Activated CD4-positive, CD25-positive, alpha-beta regulatory T cell (primary cell): ENCODE measurements around the gene CREBBP.

Experiments used
- DNase-seq, 4 experiments: peaks; one replicate each; lab custom pipeline; 2025; lab: John Stamatoyannopoulos, UW

Gene CREBBP

DNA sequence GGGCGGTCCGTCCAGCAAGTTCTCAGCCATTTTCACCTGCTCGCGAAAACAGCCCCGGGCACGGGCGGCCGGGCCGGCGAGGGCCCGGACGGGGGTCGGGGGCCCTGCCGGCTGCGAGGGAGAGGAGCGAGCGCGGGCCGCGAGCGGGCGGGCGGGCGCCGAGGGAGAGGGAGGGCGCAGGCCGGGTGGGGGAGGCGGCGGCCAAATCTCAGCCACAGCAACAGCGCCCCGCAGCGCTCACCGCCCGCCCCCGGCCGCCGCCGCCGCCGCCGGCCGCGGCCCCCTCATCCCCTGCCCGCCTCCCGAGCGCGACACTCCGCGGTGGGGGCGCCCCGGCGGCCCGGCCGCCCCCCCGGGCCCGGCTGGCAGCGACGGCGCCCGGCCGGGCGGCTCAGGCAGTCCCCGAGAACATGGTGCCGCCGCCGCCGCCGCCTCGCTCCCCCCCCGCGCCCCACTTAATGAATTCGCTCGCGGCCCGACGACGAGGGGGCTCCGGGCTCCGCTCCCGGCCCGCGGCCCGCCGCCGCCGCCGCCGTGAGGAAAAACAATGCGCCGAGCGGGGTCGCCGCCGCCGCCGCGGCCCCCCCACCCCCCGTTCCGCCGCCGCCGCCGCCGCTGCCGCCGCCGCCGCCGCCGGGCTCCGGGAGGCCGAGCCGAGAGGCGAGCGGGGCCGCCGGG, 487 bp downstream of the CREBBP start:
- peak; percentile 20 to 74 (median 58) for DNase-seq

DNA sequence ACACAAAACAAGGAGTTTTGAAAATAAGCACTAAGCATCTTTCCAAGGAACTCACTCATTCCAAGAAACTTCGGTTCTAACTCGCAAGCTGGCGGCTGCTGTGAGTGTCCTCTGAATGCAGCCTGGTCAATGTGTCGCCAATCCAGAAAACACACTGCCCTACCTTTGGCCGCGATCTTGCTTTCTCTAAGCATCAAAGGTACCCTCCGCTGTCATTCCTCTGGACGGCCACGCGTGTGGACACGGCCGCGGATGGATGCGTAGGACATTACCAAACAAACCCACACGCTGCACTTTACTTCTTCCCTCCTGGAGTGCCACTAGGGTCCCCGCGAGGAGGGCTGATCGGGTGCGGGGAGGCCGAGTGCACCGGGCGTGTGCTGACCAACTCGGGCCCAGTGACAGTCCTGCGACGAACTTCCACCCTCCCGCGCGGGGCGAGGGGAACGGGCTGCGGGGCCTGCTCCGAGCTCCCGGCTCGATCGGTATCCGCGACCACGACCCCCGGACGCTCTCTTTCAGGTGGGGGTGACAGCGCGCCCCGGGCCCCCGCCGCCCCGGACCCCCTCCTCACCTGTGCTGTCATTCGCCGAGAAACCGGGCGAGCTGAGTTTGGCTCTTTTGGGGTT, 1.1 kb downstream of the CREBBP start:
- no peak for DNase-seq

DNA sequence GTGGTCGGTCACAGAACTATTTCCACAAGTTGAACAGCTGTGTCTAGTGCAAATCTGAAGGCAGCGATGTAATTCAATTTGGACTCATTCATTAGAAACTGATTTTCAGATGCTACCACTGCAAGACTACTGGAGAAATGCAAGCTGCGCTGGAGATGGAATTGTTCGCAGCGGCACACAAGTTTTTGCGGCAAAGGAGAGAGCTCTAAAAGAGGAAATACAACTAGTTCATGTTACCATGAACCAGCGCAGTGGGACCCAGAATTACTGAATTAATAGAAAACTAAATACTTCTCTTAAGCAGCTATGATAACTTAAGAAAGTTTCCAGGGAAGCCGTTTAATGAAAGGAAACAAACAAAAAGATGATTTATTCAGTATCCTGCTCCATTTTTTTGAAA, 1.9 kb downstream of the CREBBP start:
- no peak for DNase-seq

DNA sequence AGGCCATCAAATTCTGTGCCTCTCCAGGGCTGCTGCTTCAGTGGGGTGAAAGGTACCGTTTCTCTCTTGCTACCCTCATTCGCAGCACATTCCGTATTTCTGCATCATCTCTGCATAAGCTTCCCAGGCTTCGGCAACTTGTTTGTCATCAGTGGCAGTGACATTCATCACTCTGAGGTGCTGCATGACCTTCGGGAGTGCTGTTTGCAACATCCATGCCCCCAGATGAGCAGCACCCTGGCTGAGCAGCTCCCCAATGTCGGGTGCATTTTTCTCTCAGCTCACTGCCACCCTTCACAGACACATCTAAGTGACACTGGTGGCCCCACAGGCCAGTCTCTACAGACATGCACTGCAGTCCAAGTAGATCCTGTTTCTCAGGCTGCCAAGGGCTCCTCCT, 3.8 kb downstream of the CREBBP start:
- no peak for DNase-seq

DNA sequence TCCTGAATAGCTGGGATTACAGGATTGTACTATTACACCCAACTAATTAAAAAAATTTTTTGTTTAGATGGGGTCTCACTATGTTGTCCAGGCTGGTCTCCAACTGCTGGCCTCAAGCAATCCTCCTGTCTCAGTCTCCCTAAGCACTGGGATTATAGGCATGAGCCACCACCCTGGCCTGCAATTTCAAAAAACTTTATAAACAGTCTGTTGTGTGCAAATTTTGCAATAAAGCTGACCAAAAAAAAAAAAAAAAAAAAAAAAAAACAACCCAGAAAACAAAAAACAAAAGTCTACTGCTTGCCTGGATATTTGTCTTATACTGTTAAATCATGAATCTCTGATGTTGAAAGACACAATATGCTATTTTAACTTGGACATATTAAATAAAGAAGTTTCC, 4.4 kb downstream of the CREBBP start:
- no peak for DNase-seq

DNA sequence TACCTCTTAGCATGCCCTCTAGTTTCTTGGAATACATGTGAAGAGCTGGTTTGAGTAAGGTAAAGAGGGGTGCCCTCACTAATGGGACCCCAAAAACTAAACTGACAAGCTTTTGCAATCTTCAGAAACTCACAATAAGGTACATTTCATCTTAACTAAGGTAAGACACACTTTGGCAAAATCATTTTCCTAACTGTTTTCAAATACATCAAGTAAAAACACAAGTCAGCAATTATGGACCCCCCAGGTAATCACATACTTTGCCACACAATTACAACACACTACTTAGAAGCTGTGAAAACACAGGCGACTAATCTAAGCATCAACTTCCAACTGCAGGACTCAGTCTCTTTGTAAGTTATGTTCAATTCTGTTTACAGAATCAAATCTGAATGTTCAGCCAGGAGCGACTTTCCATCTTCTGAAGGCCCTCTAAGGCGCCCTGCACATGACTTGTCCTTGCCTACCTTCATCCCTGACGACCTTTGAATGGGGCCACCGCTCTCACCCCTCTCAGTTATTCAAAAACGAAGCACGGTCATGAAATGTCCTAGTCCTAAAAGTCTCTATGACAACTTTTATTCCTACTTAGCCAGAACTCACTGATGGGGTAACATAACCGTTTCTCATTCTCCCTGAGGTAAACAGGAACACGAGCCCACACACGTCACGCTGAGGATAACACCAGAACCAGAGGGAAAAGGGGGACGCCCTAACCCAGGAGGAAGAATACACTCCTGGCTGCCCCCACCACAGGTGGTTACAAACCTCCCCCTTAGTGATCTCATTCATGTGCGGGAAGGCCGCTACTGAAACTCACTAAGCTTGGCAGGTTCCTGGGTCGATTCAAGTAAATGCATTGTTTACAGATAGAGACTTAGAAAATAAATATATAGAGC, 5.5 kb downstream of the CREBBP start:
- no peak for DNase-seq

DNA sequence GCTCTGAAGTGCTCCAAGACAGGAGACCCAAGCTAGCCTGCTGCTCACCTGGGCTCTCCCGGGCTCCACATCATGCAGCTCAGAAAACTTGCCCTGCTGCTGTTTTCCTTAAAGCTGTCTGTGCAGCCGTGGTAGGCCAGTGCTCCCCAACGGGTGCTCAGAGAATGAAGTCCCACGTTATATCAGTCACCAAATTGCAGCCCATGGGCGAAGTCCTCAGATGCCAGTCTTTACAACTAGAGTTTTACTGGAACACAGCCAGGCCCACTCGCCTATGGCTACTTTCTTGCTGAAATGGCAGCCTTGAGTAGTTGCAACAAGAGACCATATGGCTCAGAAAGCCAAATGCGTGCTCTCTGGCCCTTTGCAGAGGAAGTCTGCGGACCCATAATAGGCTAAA, 6.3 kb downstream of the CREBBP start:
- DNase-seq, result no peak

DNA sequence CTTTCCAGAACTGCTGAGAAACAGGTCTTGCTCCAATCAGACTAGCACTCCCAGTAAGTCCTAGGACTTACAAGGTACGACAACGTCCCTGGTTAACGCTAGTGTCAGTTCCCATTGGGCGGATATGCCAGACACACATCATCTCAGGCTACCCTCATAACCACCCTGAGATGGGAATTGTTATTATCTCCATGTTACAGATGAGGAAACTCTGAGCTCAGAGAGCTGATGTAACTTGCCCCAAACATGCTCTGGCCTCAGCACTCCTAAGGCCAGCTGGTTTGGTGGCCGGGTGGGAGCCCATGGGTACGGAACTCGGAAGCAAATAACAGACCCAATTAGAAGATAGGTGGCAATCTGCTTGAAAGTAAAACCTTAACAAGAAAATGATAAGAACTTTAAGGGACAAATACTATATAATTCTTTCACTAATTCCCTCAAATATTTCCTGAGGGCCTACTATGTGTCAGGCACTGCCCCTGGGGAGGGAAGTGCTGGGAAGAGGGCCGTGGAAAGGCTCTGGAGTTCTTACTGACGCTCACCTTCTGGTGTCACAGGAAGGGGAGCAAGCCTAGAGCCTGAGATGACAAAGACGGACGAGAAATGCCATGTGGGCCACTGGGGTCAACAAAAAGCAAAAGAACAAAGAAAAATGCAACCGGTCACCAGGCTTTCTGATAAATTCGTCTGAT, 6.9 kb downstream of the CREBBP start:
- DNase-seq, result no peak

DNA sequence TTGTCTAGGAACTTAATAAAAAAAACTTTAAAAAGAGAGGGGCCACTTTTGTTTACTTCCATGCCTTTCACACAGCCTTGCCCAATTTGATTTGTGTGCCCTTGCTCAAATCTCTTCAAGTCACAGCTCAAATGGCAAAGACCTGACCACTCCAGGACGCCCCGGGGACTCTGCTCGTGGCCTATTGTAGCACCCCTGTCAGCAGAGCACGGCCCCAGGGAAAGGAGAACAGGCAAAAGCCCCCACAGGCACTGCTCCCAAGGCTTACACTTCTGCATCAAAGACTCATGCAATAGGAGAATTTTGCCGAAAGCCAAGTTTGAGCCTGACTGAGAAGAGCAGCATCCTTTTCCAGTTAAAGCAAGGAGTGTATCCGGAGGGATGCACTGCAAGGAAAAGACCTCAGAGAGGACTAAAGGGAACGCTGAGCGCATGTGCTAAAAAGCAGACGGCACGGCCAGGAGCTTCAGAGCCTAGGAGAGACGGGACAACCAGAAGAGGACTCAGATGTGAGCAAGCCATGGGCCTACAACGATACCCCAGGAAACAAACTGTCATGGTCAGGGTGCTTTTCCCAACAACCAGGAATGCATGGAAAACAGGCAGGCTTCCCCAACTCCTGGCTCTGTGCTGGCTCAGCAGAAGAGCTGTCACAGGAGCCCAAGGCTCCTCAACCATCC, 8.2 kb downstream of the CREBBP start:
- DNase-seq, result no peak

DNA sequence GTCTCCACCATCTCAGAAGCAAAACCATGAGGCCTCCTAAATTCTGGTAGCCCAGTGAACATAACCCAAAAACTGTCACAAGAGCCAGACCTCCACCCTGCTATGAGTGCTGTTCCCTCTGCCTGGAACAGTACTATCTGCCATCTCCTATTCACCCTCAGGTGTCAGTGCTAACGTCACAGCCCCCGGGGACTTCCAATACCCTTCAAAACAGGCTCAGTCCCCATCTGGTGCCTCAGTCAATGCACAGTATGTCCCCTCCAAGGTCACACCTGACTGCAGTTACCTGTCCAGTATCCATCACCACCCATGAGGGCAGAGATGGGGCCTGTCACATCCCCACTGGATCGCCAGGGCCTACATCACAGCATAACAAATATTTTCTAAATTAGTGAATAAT, 11.5 kb downstream of the CREBBP start:
- no peak for DNase-seq

DNA sequence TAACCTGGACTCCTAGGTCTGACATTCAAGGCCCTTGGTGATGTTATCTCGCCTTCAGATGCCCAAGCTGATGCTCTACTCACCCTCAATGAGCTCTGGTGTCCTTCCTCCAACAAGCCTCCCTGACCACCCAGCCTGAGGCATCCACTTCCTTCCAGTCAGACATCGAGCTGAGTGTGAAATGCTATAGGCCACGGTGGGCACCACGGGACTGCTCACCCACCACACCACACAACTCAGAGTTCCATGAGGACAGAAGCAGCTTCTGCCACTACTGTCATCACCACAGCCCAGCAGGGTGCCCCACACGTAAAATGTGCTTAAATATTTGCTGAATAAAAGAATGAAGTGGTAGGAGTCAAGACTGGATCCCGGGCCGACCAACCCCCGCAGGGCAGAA, 12.0 kb downstream of the CREBBP start:
- DNase-seq, result no peak

DNA sequence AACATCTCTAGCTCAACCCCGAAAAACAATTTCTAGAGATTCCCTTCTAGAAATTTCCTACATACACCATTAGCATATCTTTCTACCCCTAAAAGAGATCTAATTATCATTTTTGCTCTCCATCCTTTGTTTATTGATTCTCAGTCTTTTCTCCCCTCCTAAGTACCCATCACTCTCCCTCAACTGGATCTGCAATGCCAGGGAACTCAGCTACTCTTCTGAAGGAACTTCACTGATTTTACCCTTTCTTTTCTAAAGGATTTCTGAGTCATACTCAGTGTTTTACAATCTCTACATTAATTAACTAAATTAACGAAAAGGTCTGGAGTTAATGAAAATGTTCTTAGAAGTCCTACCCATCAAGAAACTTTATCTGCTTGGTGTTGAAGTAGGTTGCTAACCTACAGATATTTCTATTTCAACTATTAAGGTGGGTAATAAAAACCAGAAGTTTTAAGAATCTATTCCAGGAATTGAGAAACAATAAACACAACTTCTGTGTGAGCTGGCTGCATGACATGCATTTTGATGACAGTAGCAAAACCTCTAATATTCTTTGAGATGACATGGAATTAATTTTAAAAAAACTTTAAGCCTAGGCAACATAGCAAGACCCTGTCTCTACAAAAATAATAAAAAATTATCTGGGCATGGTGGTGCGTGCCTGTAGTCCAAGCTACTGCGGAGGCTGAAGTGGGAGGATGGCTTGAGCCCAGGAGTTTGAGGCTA, 13.6 kb downstream of the CREBBP start:
- no peak for DNase-seq

DNA sequence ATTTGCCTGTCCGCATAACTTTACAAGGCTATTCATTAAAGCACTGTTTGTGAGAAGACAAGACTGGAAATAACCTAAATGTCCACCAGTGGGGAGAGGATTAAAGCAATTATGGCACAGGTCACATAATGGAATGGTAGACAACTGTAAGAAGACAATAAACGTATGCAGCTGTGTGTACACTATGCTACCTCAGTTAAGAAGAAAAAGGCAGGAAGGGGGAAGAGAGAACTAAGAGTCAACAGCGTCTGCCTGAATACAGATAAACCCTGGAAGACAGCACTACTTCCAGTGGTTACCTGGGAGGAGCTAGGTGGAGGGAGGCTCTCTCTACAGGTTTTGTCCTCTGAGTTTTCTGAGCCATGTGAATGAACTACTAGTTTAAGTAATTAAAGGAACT, 15.3 kb downstream of the CREBBP start:
- no peak for DNase-seq

DNA sequence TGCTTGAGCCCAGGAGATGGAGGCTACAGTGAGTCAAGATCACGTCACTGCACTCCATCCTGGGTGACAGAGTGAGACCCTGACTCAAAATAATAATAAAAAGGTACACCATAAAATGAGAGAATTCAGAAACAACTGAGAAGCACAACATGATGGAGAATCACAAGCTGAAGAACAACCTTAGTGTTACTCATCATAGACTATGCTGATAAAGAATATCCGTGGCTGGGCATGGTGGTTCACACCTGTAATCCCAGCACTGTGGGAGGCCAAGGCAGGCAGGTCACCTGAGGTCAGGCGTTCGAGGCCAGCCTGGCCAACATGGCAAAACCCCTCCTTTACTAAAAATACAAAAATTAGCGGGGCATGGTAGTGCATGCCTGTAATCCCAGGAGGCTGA, 16.0 kb downstream of the CREBBP start:
- no peak for DNase-seq

DNA sequence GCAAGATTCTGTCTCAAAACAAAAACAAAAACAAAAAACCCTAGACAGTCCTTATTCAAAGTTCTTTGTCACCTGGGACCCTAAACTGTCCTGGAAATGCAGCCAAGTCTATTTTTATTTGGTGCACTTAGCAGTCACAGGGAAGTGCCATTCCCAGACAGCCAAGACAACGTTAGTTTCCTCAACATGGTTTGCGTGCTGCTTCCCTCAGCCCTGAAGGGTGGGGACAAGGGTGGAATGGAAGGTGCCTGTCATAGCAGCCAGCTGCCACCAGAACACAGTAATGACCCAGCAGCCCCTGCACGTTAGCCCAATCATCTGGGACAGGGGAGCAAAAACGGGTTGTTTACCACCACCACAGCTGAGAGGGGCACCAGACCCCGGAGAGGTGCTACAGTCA, 16.9 kb downstream of the CREBBP start:
- DNase-seq, result no peak

DNA sequence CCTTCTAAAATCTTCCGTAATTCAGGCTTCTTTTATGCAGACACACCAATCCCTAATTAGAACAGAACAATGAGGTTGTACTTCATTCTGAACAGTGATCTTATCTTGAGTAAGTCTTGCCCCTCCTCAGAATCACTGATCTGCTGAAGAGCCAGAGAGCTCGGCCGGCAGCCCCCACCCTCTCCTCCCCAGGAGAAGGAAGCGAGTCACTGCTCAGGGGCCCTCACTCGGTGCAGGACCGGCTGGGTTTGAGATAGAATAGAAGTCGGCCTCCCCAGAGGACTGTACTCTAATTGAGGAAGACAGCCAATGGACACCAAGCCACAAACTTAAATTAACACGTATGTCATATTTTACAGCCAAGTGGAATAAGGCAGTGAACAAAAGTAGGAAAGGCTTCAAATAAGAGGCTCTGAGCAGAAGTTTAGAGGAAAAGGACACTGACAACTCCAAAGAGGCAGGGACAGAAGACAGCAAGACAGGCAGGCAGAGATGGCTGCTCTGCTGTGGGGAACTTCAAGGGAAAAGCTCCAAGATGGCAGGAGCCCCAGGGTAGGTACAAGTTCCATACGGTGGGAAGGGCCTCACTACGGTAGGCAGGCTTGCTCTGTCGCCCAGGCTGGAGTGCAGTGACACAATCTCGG, 18.6 kb downstream of the CREBBP start:
- DNase-seq, result no peak

DNA sequence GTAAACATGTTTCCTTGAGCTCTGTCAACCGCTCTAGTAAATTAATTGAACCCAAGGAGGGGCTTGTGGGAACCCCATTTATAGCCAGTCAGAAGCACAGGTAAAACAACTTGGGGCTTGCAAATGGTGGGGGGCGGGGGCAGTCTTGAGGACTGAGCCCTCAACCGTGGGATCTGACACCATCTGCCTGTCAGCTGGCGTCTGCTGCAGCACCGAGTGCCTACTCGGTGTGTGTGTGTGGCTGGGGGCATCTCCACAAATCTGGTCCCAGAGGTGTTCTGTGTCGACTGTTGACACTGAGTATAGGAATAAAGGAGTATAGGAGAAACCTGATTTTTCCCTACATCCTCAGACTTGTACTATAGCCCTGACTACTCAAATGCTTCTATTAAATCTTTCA, 20.6 kb downstream of the CREBBP start:
- no peak for DNase-seq

DNA sequence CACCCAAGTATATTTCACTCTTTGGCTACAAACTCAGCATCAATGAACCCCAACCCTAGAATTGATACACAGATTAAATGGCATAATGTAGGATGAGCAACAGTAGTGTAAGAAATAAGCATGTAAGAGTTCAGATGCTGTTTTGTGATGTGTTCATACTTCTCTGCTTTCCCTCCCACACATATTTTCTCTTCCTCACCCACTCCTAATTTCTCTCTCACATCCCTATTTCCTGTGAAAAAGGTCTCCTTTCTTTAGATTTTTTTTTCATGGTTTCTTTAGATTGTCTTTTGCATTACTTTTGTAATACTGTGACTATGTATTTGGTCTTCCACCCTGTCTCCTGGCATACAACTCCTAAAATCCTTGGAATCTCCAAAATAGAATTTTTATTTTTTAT, 21.7 kb downstream of the CREBBP start:
- DNase-seq, result no peak

DNA sequence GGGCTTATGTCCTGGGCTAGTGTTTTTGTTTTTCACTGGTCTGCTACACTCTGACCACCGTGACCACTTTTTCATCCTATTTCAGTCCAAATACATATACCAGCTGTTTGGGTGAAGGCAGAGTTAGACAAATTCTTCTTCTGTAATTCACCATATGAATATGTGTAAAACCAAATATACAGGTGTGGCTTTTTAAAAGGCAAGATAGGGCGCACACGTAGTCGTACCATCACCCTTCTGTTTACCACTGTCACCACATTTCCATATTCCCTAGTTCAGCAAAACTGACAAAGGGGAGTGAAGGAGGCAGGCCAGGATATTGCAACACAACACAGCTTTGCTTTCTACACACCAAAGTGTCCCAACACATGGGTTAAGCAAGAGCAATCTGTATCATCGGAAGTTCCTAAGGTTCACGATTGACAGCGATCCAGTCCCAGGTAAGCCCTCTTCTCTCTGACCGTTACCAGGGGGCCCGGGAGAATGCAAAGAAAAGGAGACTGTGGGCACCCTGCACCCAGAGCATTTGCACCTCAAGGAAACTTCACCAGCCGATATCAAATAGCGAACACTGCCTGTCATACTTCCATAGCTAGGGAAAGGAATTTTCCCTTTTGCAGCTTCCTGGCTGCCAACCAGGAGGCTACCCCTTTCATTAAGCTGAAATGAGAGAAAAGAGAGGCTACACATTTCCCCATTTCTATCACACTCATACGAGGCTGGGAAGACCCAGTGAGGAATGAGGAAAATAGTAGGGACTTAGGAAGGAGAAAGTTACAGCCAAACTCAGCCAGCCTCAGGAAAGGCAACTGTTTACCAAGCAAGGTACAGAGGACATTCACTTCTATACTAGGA, 23.1 kb downstream of the CREBBP start:
- no peak for DNase-seq
